BJ (cell line): ENCODE measurements around the gene LYRM7. TPM values are rescaled to one million over a fixed set of nuclear protein-coding genes. Genes with fewer than 3 reads are reported as not detected.
"Not testable (repeated sequence)": the region's sequence is repeated elsewhere in the genome, so short reads cannot be mapped to it uniquely, and the experiment has no call there.

Experiments used
- CTCF ChIA-PET: fragments of 350-600 bp; formaldehyde crosslinking; extraction: SDS; loops from one replicate; lab custom pipeline; 2021; ENCODE audit warnings: antibody characterized with exemption, inconsistent platforms; lab: Yijun Ruan, JAX
- POLR2A ChIA-PET: fragments of 300-600 bp; sonication (Branson Sonifier 250); formaldehyde crosslinking; extraction: SDS; loops from one replicate; lab custom pipeline; 2021; ENCODE audit warnings: antibody characterized with exemption; lab: Charles Lee
- DNase-seq: peaks from one replicate; pipeline ENCODE4 v3.0.0-alpha.2; 2011; ENCODE audit warnings: low read depth
- H3K27me3 ChIP-seq: 2 replicates; pipeline ENCODE4 v1.6.0; 2011; ENCODE audit warnings: low read length; ENCODE audit not compliant: control insufficient read depth, insufficient read depth
- H3K36me3 ChIP-seq: 2 replicates; pipeline ENCODE4 v1.5.1; 2011; ENCODE audit warnings: low read length; ENCODE audit not compliant: control insufficient read depth, insufficient read depth
- H3K4me3 ChIP-seq: 2 replicates; pipeline ENCODE4 v1.5.1; 2011; ENCODE audit warnings: low read depth, mild to moderate bottlenecking, control low read depth, low read length
- CTCF ChIP-seq: IDR thresholded peaks from 2 replicates; pipeline ENCODE4 v1.5.1; 2011; ENCODE audit warnings: low read depth, mild to moderate bottlenecking, control low read depth, inconsistent platforms, low read length, moderate library complexity; ENCODE audit not compliant: insufficient read depth
- polyA plus RNA-seq: library from polyadenylated mRNA; depleted of rRNA; stranded (reverse); fragments of >200 nt; gene quantifications from 2 replicates; pipeline ENCODE4 v1.2.3, GENCODE V29; 2011

The LYRM7 gene
- polyA plus RNA-seq, 1 experiment, result 1.6 TPM

GRCh38 chr5:131193106-131193505 is 22.4 kb downstream of the LYRM7 start:
- CTCF ChIA-PET, result interaction anchor here (0.8 kb wide), 1 partner anchor 22 kb away, joined by 3 read pairs; no protein-coding TSS in a partner anchor
- no peaks in the 10 kb centered on the region for H3K36me3 ChIP-seq
- POLR2A ChIA-PET, result no interaction called here
- H3K4me3 ChIP-seq, result no peak overlapping the region
- TF ChIP-seq CTCF, result no peak
- H3K27me3 ChIP-seq, result no peaks in the 10 kb centered on the region
- DNase-seq, result no peak

DNA sequence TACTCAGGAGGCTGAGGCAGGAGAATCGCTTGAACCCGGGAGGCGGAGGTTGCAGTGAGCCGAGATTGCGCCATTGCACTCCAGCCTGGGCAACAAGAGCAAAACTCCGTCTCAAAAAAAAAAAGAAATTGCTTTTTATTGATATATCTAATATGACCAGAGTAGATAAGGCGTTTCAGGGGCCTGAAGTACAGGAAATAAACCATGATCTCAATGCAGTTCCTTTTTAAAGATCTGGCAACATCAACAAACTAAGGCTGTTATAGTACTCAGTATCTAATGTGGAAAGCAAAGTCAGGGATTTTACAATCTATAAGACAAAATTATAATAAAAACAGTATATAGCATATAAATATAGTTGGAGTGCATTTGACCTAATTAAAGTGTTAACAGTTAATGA is 23.2 kb downstream of the LYRM7 start:
- H3K27me3 ChIP-seq, H3K4me3 ChIP-seq, DNase-seq, H3K36me3 ChIP-seq, POLR2A ChIA-PET: not testable (repeated sequence)
- CTCF ChIA-PET, result interaction anchor here (0.8 kb wide), 1 partner anchor 22 kb away, joined by 3 read pairs; no protein-coding TSS in a partner anchor

- H3K4me3 ChIP-seq, result no peak overlapping the region
- no peaks in the 10 kb centered on the region for H3K27me3 ChIP-seq
- DNase-seq, result no peak
- ChIA-PET CTCF (no interaction called here), POLR2A (no interaction called here)
- H3K36me3 ChIP-seq, result no peaks in the 10 kb centered on the region
- no peak for TF ChIP-seq CTCF
Measured at GRCh38 chr5:131194725-131195124, 24.0 kb downstream of the LYRM7 start.

DNA sequence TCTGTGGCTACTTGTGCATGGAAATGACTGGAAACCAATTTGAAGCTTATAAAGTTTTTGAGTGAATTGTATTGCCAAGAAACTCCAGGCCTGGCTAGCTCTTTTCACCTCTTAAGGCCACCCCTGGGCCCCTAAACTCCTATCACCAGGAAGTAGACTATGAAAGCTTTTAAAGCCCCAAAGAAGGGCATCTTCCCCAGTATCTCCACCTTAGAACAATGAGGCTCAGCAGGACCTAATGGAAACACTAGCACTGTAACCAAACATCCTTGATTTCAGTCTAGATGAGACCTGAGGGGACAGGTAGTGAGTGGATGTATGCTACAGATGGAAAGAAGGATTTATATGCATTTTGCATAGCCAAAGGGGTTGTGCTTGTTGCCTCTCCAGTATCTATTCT is 25.0 kb downstream of the LYRM7 start:
- no peak for TF ChIP-seq CTCF
- ChIA-PET CTCF (interaction anchor here (1.1 kb wide), 1 partner anchor 27 kb away, joined by 3 read pairs; no protein-coding TSS in a partner anchor), POLR2A (no interaction called here)
- Histone ChIP-seq H3K27me3 (no peaks in the 10 kb centered on the region), H3K4me3 (no peak overlapping the region), H3K36me3 (no peaks in the 10 kb centered on the region)
- no peak for DNase-seq

DNA sequence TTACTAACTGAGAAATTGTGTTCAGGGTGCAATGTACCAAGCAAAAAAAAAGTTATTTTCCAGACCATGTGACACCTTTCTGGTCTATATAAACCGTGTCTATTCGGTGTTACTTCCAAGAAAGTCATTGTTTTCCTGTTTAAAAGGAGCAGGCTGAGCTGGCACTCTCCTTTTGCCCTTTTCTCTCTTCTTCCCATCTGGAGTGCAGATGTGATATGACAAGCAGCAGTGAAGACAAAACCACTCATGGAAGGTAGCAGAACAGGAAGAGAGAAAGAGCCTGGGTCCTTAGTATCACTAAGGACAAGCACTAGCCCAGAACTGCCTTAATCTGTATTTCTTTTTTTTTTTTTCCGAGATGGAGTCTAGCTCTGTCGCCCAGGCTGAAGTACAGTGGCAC is 25.6 kb downstream of the LYRM7 start:
- peak; percentile 19 for DNase-seq
- ChIA-PET POLR2A (no interaction called here), CTCF (interaction anchor here (1.1 to 1.2 kb wide), 2 partner anchors 10 to 26 kb away, joined by 3 to 4 read pairs; no protein-coding TSS in a partner anchor)
- no peak overlapping the region for H3K4me3 ChIP-seq
- H3K36me3 ChIP-seq, result no peaks in the 10 kb centered on the region
- no peak for TF ChIP-seq CTCF
- no peaks in the 10 kb centered on the region for H3K27me3 ChIP-seq

DNA sequence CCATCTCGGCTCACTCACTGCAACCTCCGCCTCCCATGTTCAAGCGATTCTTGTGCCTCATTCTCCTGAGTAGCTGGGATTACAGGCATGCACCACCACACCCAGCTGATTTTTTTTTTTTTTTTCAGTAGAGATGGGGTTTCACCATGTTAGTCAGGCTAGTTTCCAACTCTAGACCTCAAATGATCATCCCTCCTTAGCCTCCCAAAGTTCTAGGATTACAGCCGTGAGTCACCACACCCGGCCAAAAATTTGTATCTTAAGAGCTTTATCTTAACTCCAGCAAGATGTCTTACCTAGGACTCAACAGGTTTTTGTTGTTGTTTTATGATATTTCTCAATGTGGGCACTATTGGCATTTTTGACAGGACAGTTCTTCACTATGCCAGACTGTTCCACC is 27.9 kb downstream of the LYRM7 start:
- H3K4me3 ChIP-seq, result no peak overlapping the region
- ChIA-PET CTCF (no interaction called here), POLR2A (no interaction called here)
- no peaks in the 10 kb centered on the region for H3K36me3 ChIP-seq
- TF ChIP-seq CTCF, result no peak
- DNase-seq, result no peak
- no peaks in the 10 kb centered on the region for H3K27me3 ChIP-seq
